Measurements from ENCODE around the gene FHAD1.

The FHAD1 gene

GRCh38 chr1:15248216-15248615, 1.2 kb downstream of the FHAD1 start:
- DNase-seq (ENCODE audit: low read depth in 2 of 2): no peak

GRCh38 chr1:15249081-15249480, 2.1 kb downstream of the FHAD1 start:
- DNase-seq (ENCODE audit: low read depth in 2 of 2): peak; percentile 29 to 30

GRCh38 chr1:15251857-15252835, 5.1 kb downstream of the FHAD1 start:
- DNase-seq (ENCODE audit: low read depth in 2 of 2): no peak

GRCh38 chr1:15254559-15254958, 7.5 kb downstream of the FHAD1 start:
- DNase-seq (ENCODE audit: low read depth in 2 of 2): no peak

- DNase-seq (ENCODE audit: low read depth in 2 of 2): no peak
Measured at GRCh38 chr1:15255582-15256149, 8.6 kb downstream of the FHAD1 start.

- no peak for DNase-seq (ENCODE audit: low read depth in 2 of 2)
Measured at GRCh38 chr1:15256584-15256983, 9.6 kb downstream of the FHAD1 start.

- DNase-seq (ENCODE audit: low read depth in 2 of 2): no peak
Measured at GRCh38 chr1:15257309-15257708, 10.3 kb downstream of the FHAD1 start.

GRCh38 chr1:15258833-15259621, 12.0 kb downstream of the FHAD1 start:
- no peak for DNase-seq (ENCODE audit: low read depth in 2 of 2)

- DNase-seq (ENCODE audit: low read depth in 2 of 2): no peak
Measured at GRCh38 chr1:15259622-15260007, 12.6 kb downstream of the FHAD1 start.

- no peak for DNase-seq (ENCODE audit: low read depth in 2 of 2)
Measured at GRCh38 chr1:15260418-15261154, 13.6 kb downstream of the FHAD1 start.

- DNase-seq (ENCODE audit: low read depth in 2 of 2): peak in 1 of 2 donors; percentile 10
Measured at GRCh38 chr1:15261155-15262002, 14.4 kb downstream of the FHAD1 start.

GRCh38 chr1:15262003-15262377, 15.0 kb downstream of the FHAD1 start:
- no peak for DNase-seq (ENCODE audit: low read depth in 2 of 2)

- no peak for DNase-seq (ENCODE audit: low read depth in 2 of 2)
Measured at GRCh38 chr1:15262706-15263105, 15.7 kb downstream of the FHAD1 start.

- no peak for DNase-seq (ENCODE audit: low read depth in 2 of 2)
Measured at GRCh38 chr1:15264769-15265168, 17.7 kb downstream of the FHAD1 start.

- no peak for DNase-seq (ENCODE audit: low read depth in 2 of 2)
Measured at GRCh38 chr1:15271196-15271595, 24.2 kb downstream of the FHAD1 start.

GRCh38 chr1:15272009-15272781, 25.2 kb downstream of the FHAD1 start:
- DNase-seq (ENCODE audit: low read depth in 2 of 2): peak in 1 of 2 donors; percentile 21

- DNase-seq (ENCODE audit: low read depth in 2 of 2): no peak
Measured at GRCh38 chr1:15272782-15273127, 25.7 kb downstream of the FHAD1 start.

- no peak for DNase-seq (ENCODE audit: low read depth in 2 of 2)
Measured at GRCh38 chr1:15273274-15273673, 26.3 kb downstream of the FHAD1 start.

GRCh38 chr1:15275921-15276683, 29.1 kb downstream of the FHAD1 start:
- DNase-seq (ENCODE audit: low read depth in 2 of 2): no peak
